Neural crest cell (in vitro differentiated cells): Measurements from ENCODE around the gene CALB2. TPM values are rescaled to one million over a fixed set of nuclear protein-coding genes. Genes with fewer than 3 reads are reported as not detected.

Source experiments
- total RNA-seq: library from RNA; stranded (reverse); gene quantifications from 2 replicates; pipeline ENCODE4 v1.2.1, GENCODE V29; 2021

CALB2 gene
- total RNA-seq, 1 donor from 2014 or later = not detected

Other genes with a start within 250 kb of the CALB2 start
- gene HYDIN, start 128.0 kb upstream of the CALB2 start, total RNA-seq = 7.5 and 7.8 TPM in 2 replicates
- gene CMTR2, start 69.3 kb upstream of the CALB2 start, total RNA-seq = 19.1 and 20.5 TPM in 2 replicates
- not detected in 2 replicates for gene TLE7, start 83.3 kb downstream of the CALB2 start, total RNA-seq
- gene ZNF23, start 103.5 kb downstream of the CALB2 start, total RNA-seq = 14.2 and 14.3 TPM in 2 replicates
- gene ZNF19, start 130.6 kb downstream of the CALB2 start, total RNA-seq = 6.4 and 7.4 TPM in 2 replicates
- not detected in 2 replicates for gene CHST4, start 167.7 kb downstream of the CALB2 start, total RNA-seq
- gene TAT, start 218.4 kb downstream of the CALB2 start, total RNA-seq = not detected in 2 replicates